A549 (cell line): ENCODE results near the gene NPHP3. TPM values are rescaled to one million over a fixed set of nuclear protein-coding genes. Genes with fewer than 3 reads are reported as not detected.

Experiments
- ATAC-seq, 2 experiments: fragments of 200-7000 bp in 1 of 2; fragments of >200 bp in 1 of 2; cut with Nextera tagmentation in 1 of 2; cut with Tn5 transposase in 1 of 2; 3 replicates each; pipeline versions ENCODE4 v1.8.0 to v1.9.1; 2018 to 2020; ENCODE audit warnings: mild to moderate bottlenecking in 1 of 2, moderate library complexity in 1 of 2
- CTCF ChIA-PET: fragments of 300-600 bp; sonication (Branson Sonifier 250); formaldehyde crosslinking; extraction: SDS; loops from one replicate; lab custom pipeline; 2021; ENCODE audit warnings: antibody characterized with exemption, inconsistent platforms; lab: Yijun Ruan, JAX
- POLR2A ChIA-PET: fragments of 350-600 bp; formaldehyde crosslinking; extraction: SDS; loops from one replicate; lab custom pipeline; 2021; ENCODE audit warnings: antibody characterized with exemption, inconsistent platforms; lab: Yijun Ruan, JAX
- DNase-seq, 2 experiments: peaks; one replicate each; pipeline versions ENCODE4 v3.0.0 to v3.0.0-alpha.2; 2011 to 2016; ENCODE audit warnings: low read depth in 1 of 2, low spot score in 1 of 2
- FAIRE-seq: peaks from 2 replicates; lab custom pipeline; 2011; peaks lifted over from hg19 to GRCh38; lab: Jason Lieb, UNC
- H3K27ac ChIP-seq, 2 experiments: fragments of >200 bp; sonication (Bioruptor Twin); formaldehyde crosslinking; 3 replicates each; pipeline ENCODE4 v1.5.1; 2016 to 2017
- H3K4me1 ChIP-seq: fragments of >200 bp; sonication (Bioruptor Twin); formaldehyde crosslinking; 3 replicates; pipeline ENCODE4 v1.6.1; 2016
- H3K4me2 ChIP-seq: fragments of >200 bp; sonication (Bioruptor Twin); formaldehyde crosslinking; 3 replicates; pipeline ENCODE4 v1.6.1; 2016
- H3K4me3 ChIP-seq: fragments of >200 bp; sonication (Bioruptor Twin); formaldehyde crosslinking; 3 replicates; pipeline ENCODE4 v1.5.1; 2016
- H3K9me3 ChIP-seq: fragments of >200 bp; sonication (Bioruptor Twin); formaldehyde crosslinking; 3 replicates; pipeline ENCODE4 v1.6.1; 2016
- ATOH8 ChIP-seq: fragments of 250-450 bp; sonication (Bioruptor Pico); IDR thresholded peaks from 2 replicates; pipeline ENCODE4 v1.5.0; 2020; ENCODE audit warnings: low read depth, mild to moderate bottlenecking, moderate library complexity
- BHLHE40 ChIP-seq: IDR thresholded peaks from 2 replicates; pipeline ENCODE4 v1.6.1; 2012; ENCODE audit warnings: low read depth, low read length, inconsistent platforms
- CHD4 ChIP-seq: fragments of 200-600 bp; sonication (generic); IDR thresholded peaks from 2 replicates; pipeline ENCODE4 v1.6.1; 2016; ENCODE audit warnings: antibody characterized with exemption, mild to moderate bottlenecking, borderline replicate concordance
- GATA3 ChIP-seq: IDR thresholded peaks from 2 replicates; pipeline ENCODE4 v1.6.1; 2012; ENCODE audit warnings: borderline replicate concordance
- HDAC2 ChIP-seq: fragments of 200-600 bp; sonication (generic); IDR thresholded peaks from 2 replicates; pipeline ENCODE4 v1.6.1; 2016
- HOXA7 ChIP-seq: fragments of 250-450 bp; sonication (Bioruptor Pico); IDR thresholded peaks from 2 replicates; pipeline ENCODE4 v1.5.0; 2020; ENCODE audit warnings: mild to moderate bottlenecking, moderate library complexity
- HOXB13 ChIP-seq: fragments of 250-450 bp; sonication (Bioruptor Pico); IDR thresholded peaks from 2 replicates; pipeline ENCODE4 v1.5.0; 2020; ENCODE audit warnings: low read depth, mild to moderate bottlenecking, moderate library complexity
- MAX ChIP-seq: IDR thresholded peaks from 2 replicates; pipeline ENCODE4 v1.6.1; 2012
- MYC ChIP-seq: IDR thresholded peaks from 2 replicates; pipeline ENCODE4 v1.6.1; 2012; ENCODE audit warnings: mild to moderate bottlenecking, inconsistent platforms, low read length, improper control_type of control experiment, borderline replicate concordance
- NFE2L2 ChIP-seq: fragments of 150-350 bp; conservative IDR thresholded peaks from 2 replicates; pipeline ENCODE4 v1.6.1; 2014; ENCODE audit warnings: low read length
- NR3C1 ChIP-seq: fragments of >200 bp; sonication (Bioruptor Twin); formaldehyde crosslinking; IDR thresholded peaks from 3 replicates; pipeline ENCODE4 v1.6.1; 2017
- PHF8 ChIP-seq: fragments of 200-600 bp; sonication (generic); IDR thresholded peaks from 2 replicates; pipeline ENCODE4 v1.6.1; 2016; ENCODE audit warnings: low read depth, mild to moderate bottlenecking, antibody characterized with exemption, moderate library complexity, borderline replicate concordance
- POLR2A ChIP-seq: IDR thresholded peaks from 2 replicates; pipeline ENCODE4 v1.6.1; 2012; ENCODE audit warnings: mild to moderate bottlenecking, low read length
- RFX5 ChIP-seq: fragments of 450-650 bp; IDR thresholded peaks from 2 replicates; pipeline ENCODE4 v1.7.1; 2014; ENCODE audit warnings: antibody characterized with exemption, mild to moderate bottlenecking, moderate library complexity
- TFCP2L1 ChIP-seq: fragments of 250-450 bp; sonication (Bioruptor Pico); IDR thresholded peaks from 2 replicates; pipeline ENCODE4 v1.5.0; 2021; ENCODE audit warnings: mild to moderate bottlenecking
- TP53 ChIP-seq: fragments of 250-450 bp; sonication (Bioruptor Pico); IDR thresholded peaks from 2 replicates; pipeline ENCODE4 v1.5.0; 2021; ENCODE audit warnings: mild to moderate bottlenecking, moderate library complexity
- ZC3H11A ChIP-seq: fragments of 450-650 bp; IDR thresholded peaks from 2 replicates; pipeline ENCODE4 v1.6.1; 2014; ENCODE audit warnings: antibody characterized with exemption, mild to moderate bottlenecking
- WGBS: methylation state at CpG from one replicate; pipeline ENCODE4 v1.1.6; 2017; ENCODE audit errors: missing lambda C conversion rate; 5-methylcytosine and 5-hydroxymethylcytosine counted together
- polyA plus RNA-seq, 4 experiments: library from polyadenylated mRNA; depleted of rRNA in 3 of 4; stranded (reverse); fragments of >200 nt; fragmentation: RNase III in 1 of 4; extraction: RNeasy Plus Mini Kit Qiagen cat#74134 plus additional on column Dnase treatment in 1 of 4; gene quantifications; 2 replicates in 3 of 4; 3 replicates in 1 of 4; pipeline ENCODE4 v1.2.3, GENCODE V29; 2011 to 2017
- TF ChIP-seq, protein P1 (sequence below): fragments of 250-450 bp; sonication (Bioruptor Pico); IDR thresholded peaks from 2 replicates; pipeline ENCODE4 v1.5.0; 2021; ENCODE audit warnings: mild to moderate bottlenecking, moderate library complexity, borderline replicate concordance
- TF ChIP-seq, protein P2 (sequence below): fragments of 450-650 bp; IDR thresholded peaks from 2 replicates; pipeline ENCODE4 v1.6.1; 2014; ENCODE audit warnings: antibody characterized with exemption

The NPHP3 gene
- polyA plus RNA-seq, 2 of the 4 experiments (the other 2 are of a cell fraction) = 6.5 to 18.6 TPM

DNA sequence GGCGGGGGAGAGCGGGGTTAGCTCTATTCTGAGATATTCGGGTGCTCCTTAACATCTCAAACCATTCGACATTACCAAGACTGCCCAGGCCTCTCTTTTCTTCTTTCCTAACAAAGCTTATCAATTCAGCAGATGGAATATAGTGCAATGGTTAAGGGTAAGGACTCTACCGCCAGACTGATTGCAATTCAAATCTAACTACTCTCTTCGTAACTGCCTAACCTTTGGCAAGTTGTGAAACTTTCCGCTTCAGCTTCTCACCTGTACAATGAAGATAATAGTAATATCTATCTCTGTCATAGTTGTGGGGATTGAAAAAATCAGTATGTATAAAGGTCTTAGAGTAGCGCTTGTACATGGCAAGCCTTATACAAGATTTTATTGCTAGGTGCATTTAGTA is 61.1 kb downstream of the NPHP3 start:
- FAIRE-seq (no peak), ATAC-seq (no peak), DNase-seq (no peak)
- peak overlapping the region; percentile 93 for H3K27ac ChIP-seq
- POLR2A ChIA-PET = no interaction called here
- 36% methylated on average over 8 of the region's 8 CpGs for WGBS
- H3K4me1 ChIP-seq = peaks cover 28% of the 10 kb centered on the region; the same call in 2 of the 3 replicates
- H3K9me3 ChIP-seq = no peaks in the 10 kb centered on the region
- peak overlapping the region; percentile 82 for H3K4me2 ChIP-seq
- CTCF ChIA-PET = interaction anchor here (1.0 kb wide), 1 partner anchor 70 kb away, joined by 3 read pairs; no protein-coding TSS in a partner anchor
- H3K4me3 ChIP-seq = peak overlapping the region; percentile 77
- TF ChIP-seq GATA3 = no peak
- TF ChIP-seq POLR2A = no peak
- TF ChIP-seq NR3C1 = no peak
- TF ChIP-seq, protein P1, sequence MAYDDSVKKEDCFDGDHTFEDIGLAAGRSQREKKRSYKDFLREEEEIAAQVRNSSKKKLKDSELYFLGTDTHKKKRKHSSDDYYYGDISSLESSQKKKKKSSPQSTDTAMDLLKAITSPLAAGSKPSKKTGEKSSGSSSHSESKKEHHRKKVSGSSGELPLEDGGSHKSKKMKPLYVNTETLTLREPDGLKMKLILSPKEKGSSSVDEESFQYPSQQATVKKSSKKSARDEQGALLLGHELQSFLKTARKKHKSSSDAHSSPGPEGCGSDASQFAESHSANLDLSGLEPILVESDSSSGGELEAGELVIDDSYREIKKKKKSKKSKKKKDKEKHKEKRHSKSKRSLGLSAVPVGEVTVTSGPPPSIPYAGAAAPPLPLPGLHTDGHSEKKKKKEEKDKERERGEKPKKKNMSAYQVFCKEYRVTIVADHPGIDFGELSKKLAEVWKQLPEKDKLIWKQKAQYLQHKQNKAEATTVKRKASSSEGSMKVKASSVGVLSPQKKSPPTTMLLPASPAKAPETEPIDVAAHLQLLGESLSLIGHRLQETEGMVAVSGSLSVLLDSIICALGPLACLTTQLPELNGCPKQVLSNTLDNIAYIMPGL = no peak
- no peak for TF ChIP-seq HOXB13 (CRISPR knock-in tag)
- TF ChIP-seq PHF8 = no peak
- TF ChIP-seq MYC = no peak
- TF ChIP-seq ATOH8 = no peak
- TF ChIP-seq, protein P2, sequence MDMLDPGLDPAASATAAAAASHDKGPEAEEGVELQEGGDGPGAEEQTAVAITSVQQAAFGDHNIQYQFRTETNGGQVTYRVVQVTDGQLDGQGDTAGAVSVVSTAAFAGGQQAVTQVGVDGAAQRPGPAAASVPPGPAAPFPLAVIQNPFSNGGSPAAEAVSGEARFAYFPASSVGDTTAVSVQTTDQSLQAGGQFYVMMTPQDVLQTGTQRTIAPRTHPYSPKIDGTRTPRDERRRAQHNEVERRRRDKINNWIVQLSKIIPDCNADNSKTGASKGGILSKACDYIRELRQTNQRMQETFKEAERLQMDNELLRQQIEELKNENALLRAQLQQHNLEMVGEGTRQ = no peak
- TF ChIP-seq TFCP2L1 (CRISPR knock-in tag) = no peak
- TF ChIP-seq ZC3H11A = no peak
- TF ChIP-seq, all 56 proteins: peak for 0

- ATAC-seq (no peak; a peak in 1 of 6 replicates), DNase-seq (no peak), FAIRE-seq (no peak)
- peaks cover 27% of the 10 kb centered on the region; the same call in 2 of the 3 replicates for H3K4me1 ChIP-seq
- ChIA-PET CTCF (interaction anchor here (1.1 kb wide), 1 partner anchor 133 kb away, joined by 3 read pairs; no protein-coding TSS in a partner anchor), POLR2A (no interaction called here)
- peak overlapping the region; percentile 93 for H3K27ac ChIP-seq
- TF ChIP-seq TP53 (CRISPR knock-in tag) (no peak), RFX5 (no peak), MAX (no peak), CHD4 (no peak), BHLHE40 (no peak), NFE2L2 (no peak), HOXA7 (CRISPR knock-in tag) (no peak), HDAC2 (no peak), PHF8 (no peak)
- TF ChIP-seq, protein P2 = no peak
- TF ChIP-seq, protein P1 = no peak
- peak overlapping the region; percentile 77 for H3K4me3 ChIP-seq
- peak overlapping the region; percentile 82 for H3K4me2 ChIP-seq
- WGBS = under 1% methylated on average over 5 of the region's 5 CpGs
- no peaks in the 10 kb centered on the region for H3K9me3 ChIP-seq
Observed at GRCh38 chr3:132660811-132661070, 61.5 kb downstream of the NPHP3 start.
